ENCODE results near the gene TMEM59L.

TMEM59L gene

DNA sequence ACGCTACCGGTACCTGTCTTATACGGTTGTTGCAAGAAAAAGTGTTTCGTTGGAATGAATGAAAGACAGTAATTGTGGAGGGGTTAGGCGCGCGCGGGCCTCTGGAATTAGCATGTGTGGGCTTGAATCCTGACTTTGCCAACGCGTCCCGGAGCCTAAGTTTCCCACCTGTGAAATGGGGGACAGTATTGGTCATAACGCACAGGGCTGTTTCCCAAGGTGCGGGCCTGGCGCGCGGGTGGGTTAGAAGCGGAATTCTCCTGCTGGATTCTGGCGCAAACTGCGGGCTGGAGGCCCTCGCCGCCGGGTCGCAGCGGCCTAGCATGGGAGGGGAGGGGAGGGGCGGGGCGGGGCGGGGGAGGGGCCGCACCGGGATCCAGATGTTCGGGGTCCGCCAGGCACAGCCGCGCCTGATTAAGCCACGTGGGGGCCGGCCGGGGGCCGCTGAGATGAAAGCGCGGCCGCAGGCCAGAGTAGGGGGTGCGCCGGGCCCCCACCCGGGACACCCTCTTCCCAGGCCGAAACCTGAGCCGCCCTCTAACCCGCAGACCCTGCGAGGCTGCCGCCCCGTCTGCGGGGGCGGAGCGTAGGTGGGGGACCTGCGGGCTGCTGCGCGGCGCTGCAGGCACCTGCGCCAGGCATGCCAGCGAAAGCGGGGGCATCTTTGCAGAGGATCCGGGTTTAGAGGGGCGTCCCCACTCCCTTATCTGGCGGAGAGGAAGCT, 1.2 kb upstream of the TMEM59L start:
- DNase-seq (ENCODE audit: low read depth), result no peak
- TF ChIP-seq, protein P1, sequence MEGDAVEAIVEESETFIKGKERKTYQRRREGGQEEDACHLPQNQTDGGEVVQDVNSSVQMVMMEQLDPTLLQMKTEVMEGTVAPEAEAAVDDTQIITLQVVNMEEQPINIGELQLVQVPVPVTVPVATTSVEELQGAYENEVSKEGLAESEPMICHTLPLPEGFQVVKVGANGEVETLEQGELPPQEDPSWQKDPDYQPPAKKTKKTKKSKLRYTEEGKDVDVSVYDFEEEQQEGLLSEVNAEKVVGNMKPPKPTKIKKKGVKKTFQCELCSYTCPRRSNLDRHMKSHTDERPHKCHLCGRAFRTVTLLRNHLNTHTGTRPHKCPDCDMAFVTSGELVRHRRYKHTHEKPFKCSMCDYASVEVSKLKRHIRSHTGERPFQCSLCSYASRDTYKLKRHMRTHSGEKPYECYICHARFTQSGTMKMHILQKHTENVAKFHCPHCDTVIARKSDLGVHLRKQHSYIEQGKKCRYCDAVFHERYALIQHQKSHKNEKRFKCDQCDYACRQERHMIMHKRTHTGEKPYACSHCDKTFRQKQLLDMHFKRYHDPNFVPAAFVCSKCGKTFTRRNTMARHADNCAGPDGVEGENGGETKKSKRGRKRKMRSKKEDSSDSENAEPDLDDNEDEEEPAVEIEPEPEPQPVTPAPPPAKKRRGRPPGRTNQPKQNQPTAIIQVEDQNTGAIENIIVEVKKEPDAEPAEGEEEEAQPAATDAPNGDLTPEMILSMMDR (conservative IDR thresholded peaks at IDR 0.05; ENCODE audit: low read depth, low read length), result no peak
- no peak overlapping the region for H3K4me3 ChIP-seq (ENCODE audit: low read length)

DNA sequence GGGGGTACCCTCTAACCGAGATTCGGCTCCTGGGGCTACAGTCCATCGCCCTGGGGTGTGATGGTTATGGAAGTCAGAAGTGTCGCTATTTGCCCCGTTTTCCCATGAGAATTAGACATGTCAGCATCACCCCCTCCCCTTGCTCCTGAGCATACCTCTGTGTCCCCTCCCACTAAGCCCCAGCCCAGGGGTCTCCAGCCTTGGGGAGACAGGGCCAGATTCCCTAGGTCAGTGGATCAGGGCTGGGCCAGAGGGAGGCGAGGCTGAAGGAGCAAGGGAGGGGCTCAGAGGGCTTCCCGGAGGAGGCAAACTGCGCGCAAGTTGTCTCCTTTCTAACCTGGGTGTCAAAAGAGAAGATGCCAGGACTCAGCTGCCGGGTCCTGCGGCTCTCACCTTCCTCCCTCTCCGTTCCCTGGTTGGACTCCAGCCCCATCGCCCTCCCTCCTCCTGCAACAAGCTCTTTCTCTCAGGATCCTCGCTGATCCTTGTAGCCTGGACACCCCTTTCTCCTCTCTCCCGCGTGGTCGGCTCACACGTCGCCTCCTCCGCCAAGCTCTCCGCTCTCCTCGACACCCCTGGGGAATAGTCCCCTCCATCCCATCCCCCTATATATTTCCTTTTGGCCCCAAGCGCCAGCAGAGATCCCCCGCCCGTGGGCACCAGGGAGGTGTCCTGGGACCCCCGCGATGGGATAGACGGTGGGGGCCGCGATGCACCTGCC, 459 bp upstream of the TMEM59L start:
- no peak for DNase-seq (ENCODE audit: low read depth)
- peak overlapping the region; percentile 30 for H3K4me3 ChIP-seq (ENCODE audit: low read length)
- TF ChIP-seq, protein P1 (conservative IDR thresholded peaks at IDR 0.05; ENCODE audit: low read depth, low read length), result no peak

DNA sequence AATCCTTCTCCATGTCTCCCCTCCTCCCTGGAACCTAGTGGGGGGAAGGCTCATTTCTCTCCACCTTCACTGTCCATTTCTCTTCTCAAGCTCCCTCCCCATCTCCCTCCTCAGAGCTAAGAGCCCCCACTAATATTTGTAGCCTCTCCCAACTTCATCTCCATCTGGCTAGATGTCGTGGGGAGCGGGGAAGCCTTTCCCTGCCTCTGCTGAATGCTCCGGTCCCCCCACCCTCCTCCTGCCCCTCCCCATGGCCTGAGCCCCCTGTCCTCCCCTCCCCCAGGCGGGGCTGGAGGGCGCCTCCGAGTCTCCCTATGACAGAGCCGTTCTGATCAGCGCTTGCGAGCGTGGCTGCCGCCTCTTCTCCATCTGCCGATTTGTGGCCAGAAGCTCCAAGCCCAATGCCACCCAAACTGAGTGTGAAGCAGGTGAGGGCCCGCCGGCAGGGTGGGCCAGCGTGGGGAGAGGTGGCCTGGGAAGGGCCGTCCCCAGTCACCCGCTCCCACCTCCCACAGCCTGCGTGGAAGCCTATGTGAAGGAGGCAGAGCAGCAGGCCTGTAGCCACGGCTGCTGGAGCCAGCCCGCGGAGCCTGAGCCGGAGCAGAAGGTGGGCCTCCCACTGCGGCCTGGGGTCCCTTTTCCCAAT, 1.0 kb downstream of the TMEM59L start:
- H3K4me3 ChIP-seq (ENCODE audit: low read length), result no peak overlapping the region
- TF ChIP-seq, protein P1 (conservative IDR thresholded peaks at IDR 0.05; ENCODE audit: low read depth, low read length), result no peak
- DNase-seq (ENCODE audit: low read depth), result no peak

DNA sequence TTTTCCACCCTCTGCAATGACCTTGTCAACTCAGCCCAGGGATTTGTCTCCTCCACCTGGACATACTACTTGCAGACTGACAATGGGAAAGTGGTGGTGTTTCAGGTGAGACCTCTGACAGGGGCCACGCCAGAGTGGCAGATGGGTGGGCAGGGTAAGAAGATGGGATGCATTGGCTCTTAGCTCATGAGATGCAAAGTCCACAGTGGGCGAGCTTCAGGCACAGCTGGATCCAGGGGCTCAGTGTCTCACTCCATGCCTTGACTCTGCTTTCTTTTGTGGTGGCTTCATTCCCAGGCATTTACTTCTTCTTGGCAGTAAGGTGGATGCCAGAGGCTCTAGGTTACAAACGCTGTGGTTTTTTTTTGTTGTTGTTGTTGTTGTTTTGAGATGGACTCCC, 3.4 kb downstream of the TMEM59L start:
- H3K4me3 ChIP-seq (ENCODE audit: low read length), result no peak overlapping the region
- TF ChIP-seq, protein P1 (conservative IDR thresholded peaks at IDR 0.05; ENCODE audit: low read depth, low read length), result no peak
- DNase-seq (ENCODE audit: low read depth), result no peak

- DNase-seq (ENCODE audit: low read depth), result no peak
- TF ChIP-seq, protein P1 (conservative IDR thresholded peaks at IDR 0.05; ENCODE audit: low read depth, low read length), result no peak
- H3K4me3 ChIP-seq (ENCODE audit: low read length), result no peak overlapping the region
Observed at GRCh38 chr19:18617562-18617961, 4.9 kb downstream of the TMEM59L start.

DNA sequence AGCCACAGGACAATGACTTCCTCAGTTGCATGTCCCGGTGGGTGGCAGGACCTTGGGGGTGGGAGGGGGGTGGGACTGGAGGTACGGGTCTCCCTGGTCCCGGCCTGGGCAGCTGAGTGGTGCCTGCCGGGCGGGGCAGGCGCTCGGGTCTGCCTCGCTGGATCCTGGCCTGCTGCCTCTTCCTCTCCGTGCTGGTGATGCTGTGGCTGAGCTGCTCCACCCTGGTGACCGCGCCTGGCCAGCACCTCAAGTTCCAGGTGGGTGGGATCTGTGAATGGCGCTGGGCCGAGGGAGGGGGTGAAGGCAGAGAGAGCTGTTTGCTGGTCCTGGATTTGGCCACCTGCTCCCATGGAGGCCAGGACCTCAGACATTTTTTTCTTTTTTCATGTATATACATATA, 5.6 kb downstream of the TMEM59L start:
- DNase-seq (ENCODE audit: low read depth), result no peak
- TF ChIP-seq, protein P1 (conservative IDR thresholded peaks at IDR 0.05; ENCODE audit: low read depth, low read length), result no peak
- H3K4me3 ChIP-seq (ENCODE audit: low read length), result no peak overlapping the region

Measured in retinal pigment epithelial cell (primary cell).